Measurements from ENCODE around the gene F2RL1.

Gene F2RL1

GRCh38 chr5:76794871-76795270 lies 24.0 kb upstream of the F2RL1 start:
- H3K27ac ChIP-seq: no peak overlapping the region

GRCh38 chr5:76799588-76799987 lies 19.2 kb upstream of the F2RL1 start:
- no peak overlapping the region for H3K27ac ChIP-seq
- no peak for TF ChIP-seq CTCF (IDR thresholded peaks at IDR 0.05)
- TF ChIP-seq ZFX (IDR thresholded peaks at IDR 0.05; ENCODE audit: borderline replicate concordance): no peak

More at GRCh38 chr5:76794871-76795270, 24.0 kb upstream of the F2RL1 start:
- TF ChIP-seq ZFX (IDR thresholded peaks at IDR 0.05; ENCODE audit: borderline replicate concordance) (no peak), CTCF (IDR thresholded peaks at IDR 0.05) (no peak)

GRCh38 chr5:76800579-76800978 lies 18.3 kb upstream of the F2RL1 start:
- H3K27ac ChIP-seq: no peak overlapping the region
- no peak for TF ChIP-seq CTCF (IDR thresholded peaks at IDR 0.05)
- no peak for TF ChIP-seq ZFX (IDR thresholded peaks at IDR 0.05; ENCODE audit: borderline replicate concordance)

- TF ChIP-seq ZFX (IDR thresholded peaks at IDR 0.05; ENCODE audit: borderline replicate concordance): no peak
- H3K27ac ChIP-seq: no peak overlapping the region
Observed at GRCh38 chr5:76801159-76801802, 17.5 kb upstream of the F2RL1 start.

GRCh38 chr5:76801803-76802195 lies 17.0 kb upstream of the F2RL1 start:
- H3K27ac ChIP-seq: no peak overlapping the region
- no peak for TF ChIP-seq CTCF (IDR thresholded peaks at IDR 0.05)

- TF ChIP-seq CTCF (IDR thresholded peaks at IDR 0.05) (no peak), ZFX (IDR thresholded peaks at IDR 0.05; ENCODE audit: borderline replicate concordance) (no peak)
- H3K27ac ChIP-seq: no peak overlapping the region
Observed at GRCh38 chr5:76804266-76804665, 14.6 kb upstream of the F2RL1 start.

- no peak for TF ChIP-seq ZFX (IDR thresholded peaks at IDR 0.05; ENCODE audit: borderline replicate concordance)
- TF ChIP-seq CTCF (IDR thresholded peaks at IDR 0.05): no peak
- no peak overlapping the region for H3K27ac ChIP-seq
Observed at GRCh38 chr5:76805821-76806505, 12.9 kb upstream of the F2RL1 start.
